ENCODE measurements around the gene OLFM4.

- TF ChIP-seq CTCF (IDR thresholded peaks at IDR 0.05) (no peak), POLR2A (IDR thresholded peaks at IDR 0.05) (no peak), POLR2AphosphoS5 (IDR thresholded peaks at IDR 0.05) (no peak)
These were observed 13.4 kb downstream of the OLFM4 start for GRCh38 chr13:53041968-53042516.
